GM18909 (cell line): ENCODE measurements around the gene KREMEN1.
A peak's percentile ranks its signal among the peaks of the same experiment; 100 is the strongest.
"Not testable (repeated sequence)": the region's sequence is repeated elsewhere in the genome, so short reads cannot be mapped to it uniquely, and the experiment has no call there.

ENCODE experiments used
- ATAC-seq: cut with Tn5 transposase; IDR thresholded peaks from one replicate; pipeline ENCODE4 v1.9.1; 2021; ENCODE audit warnings: mild to moderate bottlenecking; ENCODE audit not compliant: unreplicated experiment, poor library complexity

Gene KREMEN1

GRCh38 chr22:29072979-29073617 is at the start of gene KREMEN1:
KREMEN1 (plus strand) TSS chr22:29073035; CDS start chr22:29073131, 96 bp downstream.
- ATAC-seq: peak; percentile 25

GRCh38 chr22:29023172-29023796 is 49.6 kb upstream of the KREMEN1 start:
- no peak for ATAC-seq

DNA sequence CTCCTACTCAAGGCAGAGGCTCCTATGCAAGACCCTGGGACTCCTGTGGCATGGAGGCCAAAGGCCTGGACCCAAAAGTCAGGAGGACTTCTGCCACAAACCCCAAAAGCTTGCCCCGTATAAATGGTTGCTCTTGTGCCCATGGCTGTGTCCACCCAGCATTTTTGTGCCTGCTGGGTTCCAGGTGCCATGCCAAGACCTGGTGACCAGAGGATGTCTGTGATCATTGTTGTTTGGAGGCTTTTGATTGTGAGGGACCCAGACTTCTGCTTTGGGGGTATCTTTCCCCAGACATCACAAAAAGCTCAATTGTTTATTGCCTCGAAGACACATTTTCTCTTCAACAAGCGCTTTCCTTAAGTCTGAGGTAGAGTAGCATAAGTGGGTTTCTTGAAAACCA is 46.3 kb upstream of the KREMEN1 start:
- no peak for ATAC-seq

DNA sequence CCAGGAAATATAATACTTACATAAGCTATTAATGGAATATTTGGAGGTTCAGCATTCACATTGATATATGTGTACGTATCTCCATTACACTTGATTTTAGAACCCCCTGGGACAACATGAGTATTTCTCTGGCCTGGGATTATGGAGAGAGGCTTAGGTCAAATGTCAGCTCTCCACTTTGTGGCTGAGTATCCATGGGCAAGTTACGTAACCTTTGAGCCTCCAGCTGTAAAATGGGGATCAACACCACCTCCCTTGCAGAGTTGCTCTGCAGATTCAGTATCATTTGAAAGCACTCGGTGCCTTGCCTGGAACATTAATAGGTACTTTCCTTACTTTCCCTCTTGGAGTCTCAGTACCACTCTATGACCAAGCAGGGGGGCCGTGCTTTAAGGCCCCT is 44.4 kb upstream of the KREMEN1 start:
- no peak for ATAC-seq

GRCh38 chr22:29029202-29030000 is 43.4 kb upstream of the KREMEN1 start:
- ATAC-seq: no peak

DNA sequence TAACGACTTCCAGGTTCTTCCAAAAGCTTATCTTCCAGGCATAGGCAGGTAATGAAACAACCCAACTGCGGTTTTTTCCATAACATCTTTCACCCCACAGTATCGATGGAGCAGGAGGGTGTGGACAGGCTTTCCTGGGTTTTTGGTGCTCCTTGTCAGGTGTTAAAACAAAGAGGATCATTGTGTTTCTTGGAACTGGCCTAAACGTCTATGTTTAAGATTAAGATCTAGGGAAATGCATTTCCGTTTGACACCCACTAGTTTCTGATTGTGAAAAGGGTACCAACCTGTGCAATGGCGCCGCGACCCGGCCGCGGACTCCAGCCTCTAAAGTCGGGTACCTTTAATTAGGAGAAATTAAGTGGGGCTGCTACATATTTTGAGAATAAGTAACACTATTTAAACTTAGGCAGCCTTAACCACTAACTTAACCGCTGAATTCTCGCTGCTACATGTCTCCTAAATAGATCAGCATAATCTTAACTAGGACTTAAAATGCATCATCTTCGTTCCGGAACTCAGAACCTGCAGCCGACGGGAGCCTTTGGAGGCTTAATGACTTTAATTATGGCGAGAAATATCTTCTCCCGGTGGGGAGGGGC is 42.7 kb upstream of the KREMEN1 start:
- ATAC-seq: no peak

- ATAC-seq: no peak
Measured at GRCh38 chr22:29030618-29031226, 42.1 kb upstream of the KREMEN1 start.

DNA sequence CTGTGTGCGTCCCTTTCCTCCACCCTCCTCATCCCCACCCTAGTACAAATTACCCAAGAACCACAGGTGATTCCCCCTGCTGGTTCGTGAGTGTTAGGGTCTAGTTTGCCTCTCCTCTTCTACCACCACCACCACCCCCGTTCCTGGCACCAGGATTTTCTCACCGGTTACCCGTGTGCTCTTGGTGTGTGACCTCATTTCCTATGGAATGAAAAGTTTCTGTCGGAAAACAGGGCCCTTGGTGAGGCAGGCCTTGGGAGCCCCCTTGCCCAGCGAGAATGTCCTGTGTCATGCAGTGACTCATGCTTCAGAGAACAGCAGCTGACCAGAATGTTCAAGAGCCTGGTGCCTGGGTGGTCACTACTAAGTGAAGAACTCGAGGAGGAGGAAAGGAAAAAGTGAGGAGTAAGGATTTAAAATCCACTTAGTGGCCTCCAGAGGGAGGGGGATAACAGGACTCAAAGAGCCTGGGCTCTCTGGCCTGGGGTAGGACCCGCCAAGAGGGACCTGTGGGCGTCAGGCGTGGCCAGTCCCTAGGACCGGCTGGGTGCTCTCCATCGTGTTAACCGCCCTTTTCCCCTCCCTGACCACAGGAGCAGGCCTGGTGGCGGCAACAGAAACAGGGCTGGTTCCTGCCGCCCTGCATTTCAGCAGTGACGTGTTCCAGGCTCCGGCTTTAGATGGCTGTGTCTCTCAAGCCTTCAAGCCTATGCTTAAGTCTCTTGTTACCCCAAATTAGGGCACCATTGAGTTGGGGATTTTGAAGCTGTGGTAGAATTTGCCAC is 41.4 kb upstream of the KREMEN1 start:
- no peak for ATAC-seq

- no peak for ATAC-seq
Measured at GRCh38 chr22:29032014-29032475, 40.8 kb upstream of the KREMEN1 start.

DNA sequence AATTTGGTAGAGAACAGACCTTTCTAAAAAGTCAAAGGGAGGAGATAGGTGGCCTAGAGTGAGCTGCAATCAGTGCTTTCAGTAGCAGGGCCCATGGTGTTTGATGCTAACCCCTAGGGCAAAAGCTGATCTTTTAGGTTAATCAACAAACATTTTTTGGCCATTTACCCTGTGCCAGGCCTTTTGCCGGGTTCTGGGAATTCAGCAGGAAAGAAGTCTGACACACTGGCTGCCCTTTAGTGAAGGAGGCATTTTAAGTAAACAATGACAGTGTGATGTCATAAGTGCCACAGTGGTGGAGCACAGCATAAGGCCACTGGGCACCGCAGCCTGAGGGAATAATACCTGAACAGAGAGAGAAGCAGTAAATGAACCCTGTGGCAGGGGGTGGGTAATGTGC is 40.3 kb upstream of the KREMEN1 start:
- ATAC-seq: no peak

DNA sequence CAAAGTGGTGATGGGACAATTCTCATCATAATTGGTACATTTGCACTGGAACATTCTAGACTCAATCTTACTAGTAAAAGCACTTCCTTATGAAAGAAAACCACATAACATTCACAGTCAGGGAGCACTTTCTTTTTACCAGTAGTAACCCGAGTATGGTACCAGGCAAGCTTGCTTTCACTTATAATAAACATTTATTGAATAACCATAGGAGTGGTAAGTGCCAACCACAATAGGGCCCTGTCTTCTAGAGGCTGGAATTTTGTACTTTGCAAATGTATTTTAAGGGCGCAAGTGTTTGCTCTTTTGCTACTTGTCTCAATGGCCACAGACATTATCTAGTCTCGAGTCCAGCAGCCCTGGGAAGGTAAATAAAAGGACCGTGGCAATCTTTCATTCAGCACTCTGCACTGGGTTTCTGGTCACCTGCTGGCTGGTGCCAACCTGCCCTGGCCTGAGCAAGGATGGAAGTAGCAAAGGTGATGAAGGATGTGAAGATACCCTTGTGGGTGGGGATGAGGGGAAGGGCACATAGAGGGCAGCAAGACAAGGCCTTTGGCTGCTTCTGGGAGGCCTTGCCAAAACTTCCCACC is 35.4 kb upstream of the KREMEN1 start:
- ATAC-seq: no peak

DNA sequence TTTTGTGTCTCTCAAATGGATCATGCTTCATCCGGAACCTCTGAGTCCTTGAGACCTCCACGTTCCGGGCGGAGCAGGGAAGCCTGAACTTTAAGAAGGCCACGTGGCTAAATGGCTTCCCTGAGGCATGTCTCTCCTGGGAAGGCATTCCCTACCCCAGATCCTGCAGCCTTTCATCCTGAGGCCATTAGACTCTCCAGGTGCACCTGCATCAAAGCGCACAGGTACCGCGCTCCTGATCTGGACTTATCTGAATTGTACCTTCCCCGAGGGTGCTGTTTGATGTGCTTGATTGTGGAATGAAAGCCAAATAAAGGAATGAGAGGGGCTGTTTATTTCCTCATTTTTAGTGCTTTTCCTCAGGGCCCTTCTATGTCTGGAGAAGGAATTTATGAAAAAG is 33.7 kb upstream of the KREMEN1 start:
- no peak for ATAC-seq

GRCh38 chr22:29039684-29040083 is 33.2 kb upstream of the KREMEN1 start:
- not testable (repeated sequence) for ATAC-seq

DNA sequence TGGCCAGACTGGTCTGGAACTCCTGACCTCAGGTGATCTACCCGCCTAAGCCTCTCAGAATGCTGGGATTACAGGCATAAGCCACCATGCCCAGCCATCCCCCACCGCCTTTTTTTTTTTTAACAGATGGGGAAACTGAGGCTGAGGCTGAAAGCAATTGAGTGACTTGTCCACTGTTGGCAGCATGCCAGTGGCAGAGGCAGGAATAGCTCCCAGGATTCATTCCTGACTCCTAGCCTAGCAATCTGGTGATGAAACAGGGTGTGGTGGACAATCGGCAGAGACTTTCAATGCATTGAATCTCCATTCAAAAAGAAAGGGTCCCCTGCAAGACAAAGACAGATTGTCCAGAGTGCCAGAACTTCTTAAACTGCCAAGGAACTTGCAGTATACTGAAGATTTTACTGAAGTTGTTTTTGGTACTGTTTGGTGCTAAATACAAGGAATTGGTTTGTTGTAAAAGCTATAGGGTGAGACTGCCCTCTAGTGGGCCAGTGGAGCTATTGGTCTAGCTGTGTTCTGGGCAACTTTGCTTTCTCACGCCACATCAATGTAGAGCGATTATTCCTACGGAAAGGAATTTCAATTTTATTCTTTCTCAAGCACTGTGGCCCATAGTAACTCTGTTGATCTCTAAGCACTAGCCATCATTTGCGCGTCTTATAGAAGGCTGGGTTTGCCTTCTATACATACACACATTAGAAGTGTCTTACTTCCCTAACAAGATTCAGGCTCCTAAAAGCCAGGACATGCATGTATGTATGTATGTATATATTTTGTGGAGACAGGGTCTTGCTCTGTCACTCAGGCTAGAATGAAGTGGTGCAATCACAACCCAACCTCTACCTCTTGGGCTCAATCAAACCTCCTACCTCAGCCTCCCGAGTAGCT is 32.2 kb upstream of the KREMEN1 start:
- no peak for ATAC-seq

DNA sequence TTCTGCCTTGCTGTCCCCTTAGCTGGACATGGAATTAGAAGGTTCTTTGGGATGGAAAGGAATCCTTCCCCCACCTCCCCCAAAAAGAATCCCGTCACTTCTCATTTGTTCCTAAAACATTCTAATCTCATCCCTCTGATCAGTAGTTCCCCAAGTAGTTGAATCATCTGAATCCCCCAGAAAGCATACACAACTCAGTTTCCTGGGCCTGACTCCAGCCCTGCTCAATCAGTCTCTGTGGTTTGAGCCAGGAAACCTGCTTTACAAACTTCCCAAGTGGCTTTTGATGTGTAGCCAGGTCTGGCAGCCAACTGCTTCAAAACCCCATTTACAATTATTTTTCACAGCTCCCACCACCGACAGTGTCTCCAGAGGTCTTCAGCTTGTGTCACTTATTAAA is 31.4 kb upstream of the KREMEN1 start:
- ATAC-seq: no peak

DNA sequence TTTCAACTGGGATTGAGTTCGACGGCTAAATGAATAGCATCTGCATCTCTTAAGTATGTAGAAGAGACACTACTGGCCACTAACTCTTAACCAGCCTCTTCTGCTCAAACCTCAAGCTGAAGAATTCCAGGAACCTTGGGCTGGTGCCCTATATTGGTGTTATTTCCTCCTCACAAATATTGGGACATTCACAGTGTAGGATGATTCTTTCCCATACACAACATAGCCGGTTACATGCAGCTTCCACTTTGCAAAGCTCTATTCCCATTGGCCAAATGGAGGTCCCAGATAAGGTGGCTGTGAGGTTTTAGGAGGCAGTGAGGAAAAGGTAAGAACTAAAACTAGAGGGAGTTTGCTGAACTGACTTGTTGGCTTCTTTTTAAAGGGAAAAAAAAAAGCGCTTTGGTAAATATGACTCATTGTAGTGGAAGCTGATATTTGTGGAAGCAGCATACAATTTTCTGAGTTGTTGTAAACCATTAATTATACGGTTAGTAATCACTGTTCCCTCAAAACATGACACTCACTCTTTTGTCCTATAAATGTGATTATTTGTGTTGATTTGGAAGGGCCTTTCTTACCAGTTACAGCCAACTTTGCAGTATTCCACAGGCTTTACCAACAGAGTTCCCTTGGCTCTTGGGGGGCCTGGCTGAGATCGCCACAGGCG is 28.8 kb upstream of the KREMEN1 start:
- ATAC-seq: no peak

DNA sequence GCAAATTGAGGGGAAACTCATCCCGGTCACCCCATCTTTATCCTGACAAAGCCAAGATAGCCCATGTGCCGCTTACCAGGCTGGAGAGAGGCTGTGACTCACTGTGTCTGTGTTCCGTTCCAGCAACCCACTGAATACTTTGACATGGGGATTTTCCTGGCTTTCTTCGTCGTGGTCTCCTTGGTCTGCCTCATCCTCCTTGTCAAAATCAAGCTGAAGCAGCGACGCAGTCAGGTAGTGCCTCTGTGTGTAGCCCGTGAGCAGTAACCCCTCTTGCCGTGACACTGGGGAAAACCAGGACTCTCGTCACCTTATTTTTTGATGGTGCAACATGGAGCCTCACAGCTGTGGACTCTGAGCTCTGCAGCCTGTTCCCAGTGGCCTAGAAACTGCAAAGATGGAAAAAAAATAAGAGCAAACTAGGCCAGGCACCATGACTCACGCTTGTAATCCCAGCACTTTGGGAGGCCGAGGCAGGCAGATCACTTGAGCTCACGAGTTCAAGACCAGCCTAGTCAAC is 28.1 kb upstream of the KREMEN1 start:
- ATAC-seq: no peak
